ENCODE results near the gene FNDC3B.

The FNDC3B gene

GRCh38 chr3:172174513-172175253 lies 135.3 kb downstream of the FNDC3B start:
- DNase-seq, result no peak

- no peak for DNase-seq
These were observed 135.8 kb downstream of the FNDC3B start for GRCh38 chr3:172175254-172175599.

- no peak for DNase-seq
These were observed 136.8 kb downstream of the FNDC3B start for GRCh38 chr3:172176061-172176770.

GRCh38 chr3:172177046-172177445 lies 137.7 kb downstream of the FNDC3B start:
- DNase-seq, result no peak

- no peak for DNase-seq
These were observed 138.5 kb downstream of the FNDC3B start for GRCh38 chr3:172177803-172178316.

- no peak for DNase-seq
These were observed 140.5 kb downstream of the FNDC3B start for GRCh38 chr3:172179680-172180399.

GRCh38 chr3:172180473-172180872 lies 141.1 kb downstream of the FNDC3B start:
- no peak for DNase-seq

GRCh38 chr3:172181932-172182586 lies 142.7 kb downstream of the FNDC3B start:
- no peak for DNase-seq

- no peak for DNase-seq
These were observed 143.4 kb downstream of the FNDC3B start for GRCh38 chr3:172182797-172183196.

GRCh38 chr3:172184106-172184822 lies 144.9 kb downstream of the FNDC3B start:
- DNase-seq, result no peak

- DNase-seq, result no peak
These were observed 146.5 kb downstream of the FNDC3B start for GRCh38 chr3:172185907-172186306.

- no peak for DNase-seq
These were observed 147.2 kb downstream of the FNDC3B start for GRCh38 chr3:172186607-172187006.

- DNase-seq, result no peak
These were observed 148.1 kb downstream of the FNDC3B start for GRCh38 chr3:172187511-172187910.

- no peak for DNase-seq
These were observed 149.1 kb downstream of the FNDC3B start for GRCh38 chr3:172188511-172188910.

GRCh38 chr3:172189213-172189612 lies 149.8 kb downstream of the FNDC3B start:
- DNase-seq, result no peak

GRCh38 chr3:172189987-172190603 lies 150.7 kb downstream of the FNDC3B start:
- DNase-seq, result no peak

- no peak for DNase-seq
These were observed 151.6 kb downstream of the FNDC3B start for GRCh38 chr3:172190980-172191379.

GRCh38 chr3:172191629-172192028 lies 152.3 kb downstream of the FNDC3B start:
- no peak for DNase-seq

- no peak for DNase-seq
These were observed 153.5 kb downstream of the FNDC3B start for GRCh38 chr3:172192830-172193415.

- no peak for DNase-seq
These were observed 154.1 kb downstream of the FNDC3B start for GRCh38 chr3:172193436-172193835.

GRCh38 chr3:172194702-172195406 lies 155.5 kb downstream of the FNDC3B start:
- DNase-seq, result no peak

Measured in NCI-H345 (cell line).